GM12892 (cell line): ENCODE results near the gene MAT2B.

Experiments
- POLR2A ChIP-seq: IDR thresholded peaks from 2 replicates; pipeline ENCODE4 v1.6.1; 2011; ENCODE audit warnings: low read depth, low read length, control low read depth
- POLR2AphosphoS5 ChIP-seq: IDR thresholded peaks from 2 replicates; pipeline ENCODE4 v1.6.1; 2011; ENCODE audit warnings: low read depth, low read length, control low read depth
- TAF1 ChIP-seq: IDR thresholded peaks from 2 replicates; pipeline ENCODE4 v1.6.1; 2011; ENCODE audit warnings: low read depth, mild to moderate bottlenecking, control low read depth, low read length, borderline replicate concordance

- no peak for TF ChIP-seq POLR2A
- no peak for TF ChIP-seq POLR2AphosphoS5
- no peak for TF ChIP-seq TAF1
Observed at GRCh38 chr5:163566678-163567077, 61.3 kb downstream of the MAT2B start.
